Measurements from ENCODE around the gene B4GALT3. TPM values are rescaled to one million over a fixed set of nuclear protein-coding genes. Genes with fewer than 3 reads are reported as not detected.

Gene B4GALT3
- total RNA-seq, 2 donors from 2014 or later, result 36.4 to 145 TPM

DNA sequence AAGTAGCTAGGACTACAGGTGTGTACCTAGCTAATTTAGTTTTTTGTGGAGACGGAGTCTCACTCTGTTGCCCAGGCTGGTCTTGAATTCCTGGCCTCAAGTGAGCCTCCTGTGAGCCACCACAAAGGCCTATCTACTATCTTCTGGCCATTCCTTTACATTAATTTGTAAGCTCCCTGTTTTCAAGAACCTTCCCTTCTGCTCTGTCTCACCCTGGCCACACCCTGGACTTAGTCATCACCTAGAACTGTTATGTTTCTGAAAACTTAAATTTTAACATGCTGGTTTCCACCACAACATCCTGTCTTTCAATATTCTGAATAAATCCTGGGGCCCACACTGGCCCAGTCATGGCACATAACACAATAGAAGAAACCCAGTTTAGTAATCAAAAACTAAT, 4.9 kb upstream of the B4GALT3 start:
- ATAC-seq (ENCODE audit: insufficient number of reproducible peaks, low FRiP score, low read depth) (no peak), DNase-seq (ENCODE audit: low spot score) (no peak)
- Histone ChIP-seq H3K4me3 (no peak overlapping the region), H3K36me3 (no peaks in the 10 kb centered on the region), H3K4me1 (ENCODE audit: control insufficient read depth in 1 of 2, low read depth in 2 of 2) (peaks cover 4 to 13% of the 10 kb centered on the region in 2 donors), H3K27ac (no peak overlapping the region), H3K9me3 (no peaks in the 10 kb centered on the region), H3K27me3 (replicated peaks; ENCODE audit: insufficient read depth) (no peaks in the 10 kb centered on the region)
- TF ChIP-seq, protein P1, sequence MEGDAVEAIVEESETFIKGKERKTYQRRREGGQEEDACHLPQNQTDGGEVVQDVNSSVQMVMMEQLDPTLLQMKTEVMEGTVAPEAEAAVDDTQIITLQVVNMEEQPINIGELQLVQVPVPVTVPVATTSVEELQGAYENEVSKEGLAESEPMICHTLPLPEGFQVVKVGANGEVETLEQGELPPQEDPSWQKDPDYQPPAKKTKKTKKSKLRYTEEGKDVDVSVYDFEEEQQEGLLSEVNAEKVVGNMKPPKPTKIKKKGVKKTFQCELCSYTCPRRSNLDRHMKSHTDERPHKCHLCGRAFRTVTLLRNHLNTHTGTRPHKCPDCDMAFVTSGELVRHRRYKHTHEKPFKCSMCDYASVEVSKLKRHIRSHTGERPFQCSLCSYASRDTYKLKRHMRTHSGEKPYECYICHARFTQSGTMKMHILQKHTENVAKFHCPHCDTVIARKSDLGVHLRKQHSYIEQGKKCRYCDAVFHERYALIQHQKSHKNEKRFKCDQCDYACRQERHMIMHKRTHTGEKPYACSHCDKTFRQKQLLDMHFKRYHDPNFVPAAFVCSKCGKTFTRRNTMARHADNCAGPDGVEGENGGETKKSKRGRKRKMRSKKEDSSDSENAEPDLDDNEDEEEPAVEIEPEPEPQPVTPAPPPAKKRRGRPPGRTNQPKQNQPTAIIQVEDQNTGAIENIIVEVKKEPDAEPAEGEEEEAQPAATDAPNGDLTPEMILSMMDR (IDR thresholded peaks at IDR 0.05), result no peak

DNA sequence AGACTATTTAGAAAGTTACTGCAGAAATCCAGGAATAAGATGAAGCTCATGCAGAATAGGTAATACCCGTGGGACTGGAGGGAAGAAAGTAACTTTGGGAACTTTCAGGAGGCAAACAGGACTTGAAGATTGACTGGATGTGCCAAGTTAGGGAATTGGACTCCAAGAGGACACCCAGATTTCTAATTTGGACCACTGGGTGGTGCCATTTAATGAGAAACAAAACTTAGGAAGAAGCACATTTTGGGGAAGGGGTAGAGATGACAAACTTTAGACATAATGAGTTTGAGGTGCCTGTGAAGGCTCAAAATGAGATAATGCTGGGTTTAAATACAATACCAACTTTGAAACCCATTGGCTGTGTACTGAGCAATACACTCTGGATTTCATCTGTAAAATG, 3.3 kb upstream of the B4GALT3 start:
- Histone ChIP-seq H3K9me3 (no peaks in the 10 kb centered on the region), H3K27me3 (replicated peaks; ENCODE audit: insufficient read depth) (no peaks in the 10 kb centered on the region), H3K27ac (no peak overlapping the region), H3K4me1 (ENCODE audit: control insufficient read depth in 1 of 2, low read depth in 2 of 2) (peaks cover 8 to 25% of the 10 kb centered on the region in 2 donors), H3K4me3 (no peak overlapping the region), H3K36me3 (no peaks in the 10 kb centered on the region)
- no peak for DNase-seq (ENCODE audit: low spot score)
- ATAC-seq (ENCODE audit: insufficient number of reproducible peaks, low FRiP score, low read depth), result no peak
- TF ChIP-seq, protein P1 (IDR thresholded peaks at IDR 0.05), result no peak

- Histone ChIP-seq H3K4me1 (ENCODE audit: control insufficient read depth in 1 of 2, low read depth in 2 of 2) (peaks cover 8 to 27% of the 10 kb centered on the region in 2 donors), H3K27ac (no peak overlapping the region), H3K36me3 (no peaks in the 10 kb centered on the region), H3K4me3 (no peak overlapping the region), H3K9me3 (no peaks in the 10 kb centered on the region), H3K27me3 (replicated peaks; ENCODE audit: insufficient read depth) (no peaks in the 10 kb centered on the region)
- ATAC-seq (ENCODE audit: insufficient number of reproducible peaks, low FRiP score, low read depth) (no peak), DNase-seq (ENCODE audit: low spot score) (no peak)
- TF ChIP-seq, protein P1 (IDR thresholded peaks at IDR 0.05), result no peak
Measured at GRCh38 chr1:161179698-161180097, 2.4 kb upstream of the B4GALT3 start.

- Histone ChIP-seq H3K9me3 (no peaks in the 10 kb centered on the region), H3K27me3 (replicated peaks; ENCODE audit: insufficient read depth) (no peaks in the 10 kb centered on the region), H3K4me1 (ENCODE audit: control insufficient read depth in 1 of 2, low read depth in 2 of 2) (peaks cover 8 to 29% of the 10 kb centered on the region in 2 donors), H3K27ac (peak overlapping the region; percentile 83 to 91), H3K4me3 (peak overlapping the region; percentile 82), H3K36me3 (peaks cover 9% of the 10 kb centered on the region)
- ATAC-seq (ENCODE audit: insufficient number of reproducible peaks, low FRiP score, low read depth), result no peak
- TF ChIP-seq, protein P1 (IDR thresholded peaks at IDR 0.05), result no peak
- no peak for DNase-seq (ENCODE audit: low spot score)
Measured at GRCh38 chr1:161177936-161178244, 583 bp upstream of the B4GALT3 start.

DNA sequence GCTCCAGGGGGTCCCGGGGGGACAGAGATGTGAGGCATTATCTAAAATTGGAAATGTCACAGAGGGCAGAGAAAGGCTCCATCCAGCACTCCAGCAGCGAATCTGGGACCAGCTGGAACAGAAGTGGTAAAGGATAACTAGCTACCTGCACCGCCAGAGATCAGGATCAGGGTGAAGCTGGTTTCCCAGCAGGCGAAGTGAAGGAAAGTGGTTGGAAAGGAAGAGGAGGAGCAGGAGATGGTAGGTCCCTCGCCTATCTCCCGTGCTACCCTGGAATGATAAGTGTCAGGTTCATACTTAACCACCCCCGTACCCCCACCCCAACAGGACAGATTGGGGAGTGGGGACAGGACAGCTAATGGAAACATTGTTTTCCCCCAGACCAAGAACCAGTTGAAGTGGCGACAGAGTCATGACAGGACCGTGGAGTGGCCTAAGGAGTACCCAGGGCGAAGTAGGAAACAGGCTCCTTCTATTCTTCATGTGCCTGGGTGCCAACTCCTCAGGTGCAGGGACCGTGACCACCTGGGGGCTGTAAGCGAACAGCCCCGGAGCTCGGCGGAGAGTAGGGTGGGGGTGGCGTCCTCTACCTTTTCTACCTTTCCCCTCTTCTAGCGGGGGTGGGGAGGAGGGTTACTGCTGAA, 717 bp downstream of the B4GALT3 start:
- Histone ChIP-seq H3K4me3 (peak overlapping the region; percentile 82), H3K27ac (peak overlapping the region; percentile 83 to 91), H3K9me3 (no peaks in the 10 kb centered on the region), H3K36me3 (peaks cover 20% of the 10 kb centered on the region), H3K4me1 (ENCODE audit: control insufficient read depth in 1 of 2, low read depth in 2 of 2) (peaks cover 8 to 34% of the 10 kb centered on the region in 2 donors), H3K27me3 (replicated peaks; ENCODE audit: insufficient read depth) (no peaks in the 10 kb centered on the region)
- ATAC-seq (ENCODE audit: insufficient number of reproducible peaks, low FRiP score, low read depth) (no peak), DNase-seq (ENCODE audit: low spot score) (no peak)
- TF ChIP-seq, protein P1 (IDR thresholded peaks at IDR 0.05), result no peak
